GM13977 (cell line): ENCODE data around the gene SMCP.

Experiments used
- DNase-seq: peaks from one replicate; pipeline ENCODE4 v3.0.0; 2012; ENCODE audit warnings: low spot score
- CTCF ChIP-seq: IDR thresholded peaks from 2 replicates; pipeline ENCODE4 v1.5.1; 2012; ENCODE audit warnings: mild to moderate bottlenecking, control low read depth; ENCODE audit not compliant: insufficient read depth; ENCODE audit errors: extremely low read depth, missing control alignments
- in situ Hi-C: fragments of 300-500 bp; cut with MboI; formaldehyde crosslinking; loops from one replicate; pipeline ENCODE4 v1.12.0; 2022; ENCODE audit warnings: low sequenced_read_pairs, low pct_unique_long_range_greater_than_20kb, mixed read lengths, inconsistent platforms; ENCODE audit not compliant: unreplicated experiment

SMCP gene, protein sequence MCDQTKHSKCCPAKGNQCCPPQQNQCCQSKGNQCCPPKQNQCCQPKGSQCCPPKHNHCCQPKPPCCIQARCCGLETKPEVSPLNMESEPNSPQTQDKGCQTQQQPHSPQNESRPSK

DNA sequence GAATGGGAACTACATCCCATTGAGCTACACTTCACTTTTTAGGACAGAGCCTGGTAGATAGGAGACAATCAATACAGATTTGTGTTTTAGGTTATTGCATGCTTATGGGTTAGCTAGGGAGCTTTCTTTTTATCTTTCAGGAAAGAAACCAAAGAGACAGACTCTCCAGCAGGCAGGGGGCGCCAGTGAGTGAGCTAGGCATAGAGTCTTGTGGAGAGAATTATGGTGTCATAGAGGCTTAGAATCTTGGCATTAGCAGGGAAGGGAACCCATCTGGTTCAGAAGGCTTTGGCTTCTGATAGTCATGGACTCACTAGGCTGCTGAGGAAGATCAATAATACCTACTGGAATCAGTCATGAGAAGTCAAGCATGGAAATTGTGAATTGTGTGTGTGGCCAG is at the start of gene SMCP:
TSS of gene SMCP (plus strand) at position 281 of the 400 bp plus-strand sequence. CDS start 6,101 bp downstream, outside the sequence.
- DNase-seq, result peak; percentile 22
- in situ Hi-C loops, result loop anchor here (10.0 kb wide), 1 partner anchor 47 kb away; no protein-coding TSS in a partner anchor
- TF ChIP-seq CTCF, result peak; percentile 45

GRCh38 chr1:152836870-152837269 is 41.3 kb upstream of the SMCP start:
- in situ Hi-C loops, result no loop called here
- no peak for TF ChIP-seq CTCF

GRCh38 chr1:152842556-152842955 is 35.6 kb upstream of the SMCP start, which contains the start of gene LCE6A:
LCE6A (plus strand) TSS chr1:152842856; CDS start chr1:152843521, 665 bp downstream.
- no peak for DNase-seq
- TF ChIP-seq CTCF, result no peak
- in situ Hi-C loops, result no loop called here

More at GRCh38 chr1:152836870-152837269, 41.3 kb upstream of the SMCP start:
- no peak for DNase-seq

GRCh38 chr1:152855661-152856060 is 22.5 kb upstream of the SMCP start:
- no peak for TF ChIP-seq CTCF
- in situ Hi-C loops, result no loop called here
- DNase-seq, result no peak

- no peak for DNase-seq
- in situ Hi-C loops, result no loop called here
- no peak for TF ChIP-seq CTCF
Observed at GRCh38 chr1:152858062-152858461, 20.1 kb upstream of the SMCP start.

GRCh38 chr1:152859696-152860095 is 18.4 kb upstream of the SMCP start, which contains the start of gene LCE7A:
LCE7A (plus strand) TSS chr1:152859996; CDS start chr1:152860698, 702 bp downstream.
- no peak for DNase-seq
- no peak for TF ChIP-seq CTCF
- in situ Hi-C loops, result no loop called here
